GM12891 (cell line): ENCODE results near the gene PSMA3.

Experiments
- POLR2A ChIP-seq: IDR thresholded peaks from 2 replicates; pipeline ENCODE4 v1.6.1; 2011; ENCODE audit warnings: low read depth, low read length, control low read depth
- POLR2AphosphoS5 ChIP-seq: IDR thresholded peaks from 2 replicates; pipeline ENCODE4 v1.6.1; 2011; ENCODE audit warnings: low read depth, low read length, control low read depth
- TAF1 ChIP-seq: IDR thresholded peaks from 2 replicates; pipeline ENCODE4 v1.6.1; 2011; ENCODE audit warnings: low read depth, low read length, control low read depth

GRCh38 chr14:58244556-58245387 lies at the start of gene PSMA3:
- TF ChIP-seq POLR2AphosphoS5, result peak; percentile 94
- TF ChIP-seq POLR2A, result peak; percentile 96
- peak; percentile 84 for TF ChIP-seq TAF1
